Activated CD4-positive, alpha-beta T cell treated with anti-CD3 and anti-CD28 coated beads, Interleukin-2, amount 50 U/mL, for 48 hours (primary cell): Measurements from ENCODE around the gene CLTA.
A peak's percentile ranks its signal among the peaks of the same experiment; 100 is the strongest.
"Not testable (repeated sequence)": the region's sequence is repeated elsewhere in the genome, so short reads cannot be mapped to it uniquely, and the experiment has no call there.

Source experiments
- DNase-seq, 2 experiments: peaks; one replicate each; pipeline ENCODE4 v3.0.0-alpha.2; 2020

CLTA gene

DNA sequence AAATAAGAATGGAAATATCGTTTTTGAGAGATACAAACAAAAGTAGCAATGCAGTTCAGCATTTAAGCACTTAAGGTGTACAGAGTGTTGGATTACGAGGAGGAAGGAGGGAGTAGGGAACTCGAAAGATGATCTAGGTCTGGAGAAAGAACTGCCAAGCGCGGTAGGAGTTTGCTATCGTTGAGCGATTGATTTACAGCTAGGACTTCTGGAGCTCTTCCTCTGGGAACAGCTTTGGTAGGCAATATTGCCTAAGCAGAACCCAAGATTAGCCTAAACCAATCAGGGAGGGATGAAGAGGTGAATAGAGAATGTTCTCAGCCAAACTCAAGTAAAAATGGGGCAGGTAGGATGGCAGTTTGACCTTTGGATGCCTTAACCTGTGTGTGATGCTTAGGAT is 965 bp downstream of the CLTA start:
- DNase-seq, result no peak

DNA sequence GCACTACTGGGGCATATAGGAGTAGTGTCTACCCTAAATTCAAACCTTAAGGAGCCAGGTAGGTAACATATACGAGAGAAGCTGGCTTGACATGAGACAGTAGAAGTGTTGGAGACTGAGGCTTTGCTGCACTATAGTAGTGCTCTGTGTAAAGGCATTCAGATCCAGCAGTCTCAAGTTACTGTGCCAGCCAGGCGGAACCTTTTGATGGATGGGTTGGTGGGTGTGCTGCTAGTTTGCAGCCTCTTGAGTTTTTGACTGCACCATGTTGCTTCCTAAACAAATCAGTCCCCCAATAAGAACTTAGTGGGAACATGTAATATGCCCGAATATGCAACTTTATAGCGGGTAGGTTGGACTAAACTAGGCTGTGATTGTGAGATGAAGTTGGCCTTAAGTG is 1.5 kb downstream of the CLTA start:
- DNase-seq, result no peak

DNA sequence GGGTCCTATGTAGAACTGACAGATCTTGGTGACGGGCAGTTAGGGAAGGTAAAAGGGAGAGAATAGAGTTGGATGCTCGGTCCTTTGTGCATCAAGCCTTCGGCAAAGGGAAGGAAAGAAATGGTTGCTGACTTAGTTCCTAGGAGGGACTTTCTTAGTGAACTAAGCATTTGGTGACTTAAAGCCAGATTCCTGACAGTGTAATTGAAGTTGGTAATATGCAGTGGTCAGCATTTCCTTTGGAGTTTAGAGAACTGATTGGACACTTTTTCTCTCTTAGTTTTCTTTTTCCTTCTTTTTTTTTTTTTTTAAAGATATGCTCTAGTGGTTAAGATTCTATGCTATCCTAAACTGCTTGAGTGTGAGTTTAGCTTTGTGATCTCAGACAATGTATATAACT is 2.3 kb downstream of the CLTA start:
- DNase-seq, result no peak

DNA sequence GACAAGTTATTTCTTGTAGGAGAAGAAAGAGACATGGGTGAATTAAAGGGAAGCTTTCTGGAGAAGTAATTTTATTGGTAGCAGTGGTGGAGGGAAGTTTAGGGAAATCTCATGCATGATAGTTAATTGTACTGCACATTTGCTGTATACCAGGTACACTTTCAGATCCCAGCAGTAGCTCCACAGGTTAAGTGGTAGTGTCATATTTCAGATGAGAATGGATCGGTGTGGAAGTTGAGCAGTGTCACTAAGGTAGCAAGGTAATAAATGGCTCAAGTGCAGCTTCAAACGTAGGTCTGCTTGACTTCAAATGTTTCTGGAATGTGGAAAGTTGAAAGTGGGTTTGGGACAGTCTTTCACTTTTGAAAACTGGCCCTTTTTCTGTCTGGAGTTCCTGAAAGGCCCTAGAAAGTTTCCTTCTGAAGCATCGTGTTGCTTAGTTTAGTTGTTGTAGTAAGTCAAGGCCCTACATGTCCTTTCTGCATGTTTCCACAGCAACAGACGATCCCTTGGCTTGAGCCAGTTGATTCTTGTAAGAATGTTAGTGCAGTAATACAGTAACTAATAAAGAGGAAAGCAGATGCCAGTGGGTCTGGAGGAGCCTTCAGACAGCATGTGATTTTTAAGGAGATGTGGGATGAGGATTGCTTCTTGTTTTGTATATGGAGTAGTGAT is 3.7 kb downstream of the CLTA start:
- no peak for DNase-seq

DNA sequence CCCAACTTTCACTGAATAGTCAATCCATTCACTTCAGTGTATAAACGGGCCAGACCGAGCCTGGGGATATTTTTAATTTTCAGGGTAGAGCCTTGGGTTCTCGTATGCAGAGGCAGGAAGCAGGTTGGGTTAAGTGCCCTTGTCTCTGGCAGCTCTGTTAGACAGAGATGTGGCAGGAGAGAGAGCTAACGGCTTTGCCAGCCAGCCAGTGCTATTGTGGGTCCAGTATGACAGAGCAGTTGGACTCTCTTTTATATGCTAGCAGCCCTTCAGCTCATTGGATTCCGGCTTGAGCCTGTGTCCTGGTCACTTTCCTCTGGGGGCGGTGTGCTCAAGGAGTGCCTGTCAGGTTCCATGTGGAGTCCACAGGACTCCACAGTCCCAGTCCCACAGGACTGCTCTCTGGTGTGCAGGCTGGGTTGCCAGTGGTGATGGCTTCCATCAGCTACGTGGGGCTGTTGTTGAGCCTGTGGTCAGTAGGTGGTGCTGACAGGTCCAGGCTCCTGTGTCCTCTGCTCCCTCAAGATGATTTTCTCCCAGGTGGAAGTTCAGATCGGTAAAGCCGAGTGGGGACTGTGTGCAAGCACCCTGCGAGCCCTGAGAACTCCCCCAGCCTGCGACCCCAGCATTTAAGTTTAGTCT is 14.3 kb downstream of the CLTA start:
- no peak for DNase-seq

DNA sequence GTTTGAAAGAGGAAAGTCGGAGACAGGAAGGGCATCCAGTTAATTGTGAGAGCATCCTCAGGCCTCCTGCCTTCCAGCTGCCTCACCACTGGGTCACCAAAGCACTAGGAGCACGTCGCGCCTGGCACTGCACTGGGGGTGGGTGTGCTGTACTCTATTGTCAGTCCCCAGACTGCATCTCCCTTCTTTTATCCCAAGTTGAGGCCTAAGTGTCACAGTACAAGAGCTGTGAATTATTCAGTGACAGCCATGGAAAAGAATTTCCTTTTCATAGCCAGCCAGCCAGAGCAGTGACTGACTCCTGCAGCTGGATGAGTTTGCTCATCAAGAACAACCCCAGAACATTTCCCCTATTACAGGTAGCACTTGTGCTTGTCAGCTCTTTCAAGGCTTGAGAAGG is 16.3 kb downstream of the CLTA start:
- no peak for DNase-seq

DNA sequence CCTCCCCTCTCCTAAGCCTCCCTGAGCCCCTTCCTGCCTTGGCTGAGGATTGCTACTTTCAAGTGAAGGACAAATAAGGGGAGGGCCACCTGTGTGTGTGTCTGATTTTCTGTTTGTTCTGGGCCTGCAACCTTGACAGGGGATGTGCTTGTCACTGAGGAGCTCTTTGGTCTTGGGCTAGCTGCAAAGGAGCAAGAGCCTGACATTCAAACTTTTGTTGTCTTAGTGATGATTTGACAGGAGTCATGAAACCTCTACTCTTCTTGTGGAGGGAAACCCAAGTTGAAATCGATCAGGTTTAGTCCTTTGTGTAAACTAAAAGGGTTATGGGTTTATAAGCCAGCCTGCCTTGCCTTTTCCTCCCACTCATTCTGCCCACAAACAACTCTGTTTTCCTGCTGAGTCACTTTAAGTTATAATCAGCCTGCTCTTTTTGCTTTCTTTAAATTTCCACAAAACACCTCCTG is 16.9 kb downstream of the CLTA start:
- no peak for DNase-seq

DNA sequence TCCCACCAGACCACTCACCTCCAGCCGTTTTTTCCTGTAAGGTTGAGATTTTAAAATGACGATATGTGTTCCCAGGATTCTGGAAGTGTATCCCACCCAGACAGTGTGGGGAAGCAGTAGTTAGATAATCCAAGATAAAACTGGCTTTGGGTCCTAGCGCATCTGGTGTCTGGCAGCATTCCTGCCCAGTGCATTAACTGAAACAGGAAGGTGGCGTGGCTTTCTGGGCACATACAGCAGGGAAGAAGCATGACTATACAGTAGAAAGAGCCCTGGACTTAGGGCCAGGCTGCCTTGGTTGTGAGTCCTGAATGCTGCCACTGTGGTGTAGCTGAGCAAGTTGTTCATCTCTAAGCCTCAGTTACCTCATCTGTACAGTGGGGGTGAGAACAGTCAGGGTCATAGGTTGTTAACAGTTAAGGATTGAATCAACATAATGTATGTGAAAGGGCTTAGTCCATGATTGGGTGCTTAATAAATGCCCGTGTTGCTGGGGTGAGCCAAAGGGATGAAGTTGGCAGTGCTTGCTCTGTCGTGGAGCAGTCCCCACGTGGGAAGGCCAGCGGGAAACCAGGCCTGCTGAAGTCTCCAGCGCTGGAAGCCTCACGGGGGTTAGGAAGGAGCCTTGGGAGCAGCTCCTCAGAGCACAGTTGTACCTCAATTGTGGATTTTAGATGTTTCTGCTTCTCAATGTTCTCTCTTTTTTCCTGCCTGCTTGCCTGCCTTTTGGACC is 18.0 kb downstream of the CLTA start:
- no peak for DNase-seq

DNA sequence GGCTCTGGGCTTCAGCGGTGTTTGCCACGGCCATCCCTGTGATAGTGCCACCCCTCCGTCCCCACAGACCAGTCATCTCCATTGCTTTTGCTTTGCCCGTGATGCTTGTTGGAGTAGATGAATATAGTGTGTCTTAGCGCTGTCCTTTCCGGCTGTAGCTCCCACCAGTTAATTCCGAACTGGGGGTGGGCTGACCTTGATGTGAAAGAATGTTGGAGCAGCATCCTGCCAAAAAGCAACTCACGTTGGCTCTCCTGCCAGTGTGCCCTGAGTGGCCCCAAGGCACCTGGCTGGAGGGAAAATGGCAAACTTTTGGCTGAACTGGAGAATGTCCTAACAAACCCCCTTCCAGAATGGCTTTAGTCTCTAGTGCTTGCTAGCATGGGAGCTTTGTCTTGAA is 20.0 kb downstream of the CLTA start:
- no peak for DNase-seq

DNA sequence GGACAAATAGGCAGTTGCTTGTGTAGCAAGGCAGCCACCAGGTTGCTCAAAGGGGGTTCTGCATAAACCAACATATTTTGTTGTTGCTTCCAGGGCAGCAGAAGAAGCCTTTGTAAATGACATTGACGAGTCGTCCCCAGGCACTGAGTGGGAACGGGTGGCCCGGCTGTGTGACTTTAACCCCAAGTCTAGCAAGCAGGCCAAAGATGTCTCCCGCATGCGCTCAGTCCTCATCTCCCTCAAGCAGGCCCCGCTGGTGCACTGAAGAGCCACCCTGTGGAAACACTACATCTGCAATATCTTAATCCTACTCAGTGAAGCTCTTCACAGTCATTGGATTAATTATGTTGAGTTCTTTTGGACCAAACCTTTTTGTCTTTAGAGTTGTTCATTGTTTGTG is 20.8 kb downstream of the CLTA start:
- DNase-seq, result no peak

DNA sequence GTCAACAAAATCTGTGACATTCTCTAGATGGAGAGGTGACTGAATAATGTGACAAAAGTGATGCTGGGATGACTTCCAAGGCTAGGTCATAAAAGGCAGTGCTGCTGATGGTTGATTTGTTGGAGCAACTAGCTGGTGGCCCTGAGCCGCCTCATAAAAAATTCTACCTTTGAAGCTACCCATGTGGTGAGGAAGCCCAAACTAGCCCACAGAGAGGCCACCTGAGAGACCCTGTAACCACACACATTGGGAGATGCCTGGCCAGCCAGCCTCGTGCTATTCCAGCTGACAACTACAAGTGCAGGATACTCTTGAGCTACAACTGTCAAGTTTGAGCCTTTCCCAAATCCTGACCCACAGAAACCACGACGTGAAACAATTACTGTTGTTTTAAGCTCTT is 22.7 kb downstream of the CLTA start:
- DNase-seq, result no peak

DNA sequence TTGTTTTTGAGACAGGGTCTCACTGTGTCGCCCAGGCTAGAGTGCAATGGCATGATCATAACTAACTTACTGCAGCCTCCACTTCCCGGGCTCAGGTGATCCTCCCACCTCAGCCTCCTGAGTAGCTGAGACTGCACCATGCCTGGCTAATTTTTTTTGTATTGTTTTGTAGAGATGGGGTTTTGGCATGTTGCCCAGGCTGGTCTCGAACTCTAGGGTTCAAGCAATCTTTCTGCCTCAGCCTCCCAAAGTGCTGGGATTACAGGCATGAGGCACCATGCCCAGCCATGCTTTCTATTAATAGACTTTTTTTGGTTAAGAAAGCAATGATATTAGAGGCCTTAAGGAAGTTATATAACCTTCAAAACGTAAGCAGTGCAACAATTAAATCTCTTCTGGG is 23.3 kb downstream of the CLTA start:
- DNase-seq, result no peak

DNA sequence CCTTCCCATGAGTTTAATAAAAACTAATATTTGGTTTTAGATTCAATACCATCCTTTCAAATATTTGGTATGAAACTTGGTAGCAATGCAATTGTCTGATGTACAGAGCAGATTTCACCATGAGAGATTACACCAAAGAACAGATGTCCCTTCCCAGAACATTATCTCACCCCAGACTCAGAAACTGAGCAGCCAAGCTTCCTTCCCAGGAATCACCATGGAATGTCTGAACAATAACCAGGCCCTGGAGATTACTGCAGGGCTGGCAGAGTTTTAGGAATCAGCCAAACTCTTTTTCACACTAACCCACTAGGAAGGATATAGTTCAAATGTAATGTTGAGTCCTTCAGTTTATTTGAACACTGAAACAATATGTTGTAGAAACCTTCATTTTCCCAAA is 23.9 kb downstream of the CLTA start:
- no peak for DNase-seq

DNA sequence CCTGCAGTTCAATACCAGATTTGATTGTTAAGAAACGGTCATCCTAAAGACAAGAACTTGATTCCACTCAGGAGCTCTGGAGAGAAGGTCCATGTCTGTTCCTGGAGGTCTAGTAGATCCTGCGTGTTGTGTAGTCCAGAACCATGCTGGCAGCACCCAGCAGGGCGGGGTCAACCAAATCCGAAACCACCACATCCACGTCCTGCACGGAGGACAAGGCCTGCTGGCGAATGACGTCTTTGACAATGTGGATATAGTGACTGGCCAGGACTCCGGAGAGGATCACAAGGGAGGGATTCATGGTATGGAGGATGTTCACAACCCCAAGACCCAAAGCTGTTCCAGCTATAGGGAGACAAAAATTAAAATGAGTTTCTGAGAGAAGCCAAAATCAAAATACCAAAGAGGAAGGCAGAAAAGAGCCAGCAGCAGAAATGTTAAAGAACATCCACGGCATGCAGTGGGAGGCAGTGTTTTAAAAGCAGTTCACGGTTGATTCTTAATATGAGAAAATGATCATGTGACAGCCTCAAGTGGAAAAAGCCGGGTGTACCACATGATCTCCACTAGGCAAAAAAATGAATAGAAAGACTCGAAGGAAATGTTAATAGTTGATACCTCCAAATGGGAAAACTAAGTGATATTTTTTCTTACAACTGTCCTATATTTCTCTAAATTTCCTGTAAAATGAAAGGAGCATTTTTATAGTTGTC is 26.7 kb downstream of the CLTA start:
- no peak for DNase-seq

DNA sequence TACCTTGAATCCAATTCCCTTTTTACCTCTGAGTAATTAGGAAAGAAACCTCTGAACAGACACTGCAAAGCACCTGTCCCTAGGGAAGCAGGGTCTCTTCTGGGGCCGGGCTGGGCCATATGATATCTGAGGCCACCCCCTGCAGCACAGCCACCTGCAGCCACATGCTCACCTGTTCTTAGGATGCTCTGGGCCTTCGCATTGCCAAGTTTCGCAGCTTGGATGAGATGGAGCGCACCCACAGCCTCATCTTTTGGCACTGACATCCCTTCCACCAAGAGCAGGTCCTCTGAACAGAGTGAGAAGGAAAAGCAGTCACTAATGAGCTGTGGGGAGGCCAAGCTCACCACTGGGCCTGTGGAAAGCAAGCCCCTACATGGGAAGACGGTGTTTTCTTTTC is 27.3 kb downstream of the CLTA start:
- DNase-seq, result no peak

DNA sequence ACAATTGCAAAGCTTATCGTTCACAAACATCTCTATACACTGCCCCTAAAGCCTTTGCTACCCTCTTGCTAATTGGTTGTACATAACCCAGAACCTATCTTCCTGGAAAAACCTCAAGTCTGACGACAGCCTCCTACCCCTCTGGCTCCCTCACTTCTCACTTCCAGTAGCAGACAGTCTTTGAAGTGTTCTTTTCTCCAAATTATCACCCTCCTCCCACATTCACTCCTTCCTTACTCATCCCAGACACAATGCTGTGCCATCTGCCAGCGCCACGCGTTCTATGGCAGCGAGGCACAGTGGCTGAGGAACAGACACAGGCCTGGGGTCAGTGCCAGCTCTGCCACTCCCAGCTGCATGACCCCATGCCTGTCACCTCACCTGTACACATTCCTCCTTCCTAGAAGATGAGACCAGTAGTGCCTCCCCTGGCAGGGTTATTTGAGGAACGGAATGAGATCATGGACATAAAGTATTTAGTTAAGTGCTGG is 27.7 kb downstream of the CLTA start:
- DNase-seq, result peak in 1 of 2 experiments; percentile 11

DNA sequence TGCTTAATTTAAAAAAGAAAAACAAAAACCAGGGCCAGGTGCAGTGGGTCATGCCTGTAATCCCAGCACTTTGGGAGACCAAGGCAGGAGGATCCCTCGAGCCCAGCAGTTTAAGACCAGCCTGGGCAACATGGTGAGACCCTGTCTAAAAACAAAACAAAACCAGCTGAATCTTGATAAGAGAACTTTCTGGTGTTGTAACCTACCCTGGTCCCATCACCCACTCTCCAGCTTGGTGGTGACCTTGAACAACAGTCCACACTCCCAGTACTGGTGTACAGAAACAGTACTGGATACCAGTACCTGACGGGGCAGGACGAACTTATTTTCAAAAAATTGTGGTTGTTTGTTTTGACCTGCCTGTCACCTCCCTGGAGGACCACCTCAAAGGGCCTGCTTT is 30.9 kb downstream of the CLTA start:
- DNase-seq, result no peak

DNA sequence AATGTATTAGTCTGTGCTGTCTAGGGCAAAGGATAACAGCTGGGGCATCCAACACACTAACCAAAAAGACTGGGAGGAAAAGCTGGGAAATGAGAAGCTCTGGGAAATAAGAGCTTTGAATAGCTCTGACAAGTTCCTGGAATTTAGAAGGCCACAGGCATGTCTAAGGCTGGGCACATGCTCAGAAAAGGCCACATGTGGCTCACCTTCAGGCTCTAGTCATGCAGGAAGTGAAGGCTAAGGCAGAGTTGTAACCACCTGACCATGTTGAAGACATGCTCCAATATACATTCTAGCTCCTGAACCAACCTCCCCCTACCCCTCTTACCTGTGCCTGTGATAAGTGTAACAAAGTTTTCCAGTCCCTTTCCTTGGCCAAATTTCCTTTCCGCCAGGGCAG is 31.7 kb downstream of the CLTA start:
- DNase-seq, result no peak

DNA sequence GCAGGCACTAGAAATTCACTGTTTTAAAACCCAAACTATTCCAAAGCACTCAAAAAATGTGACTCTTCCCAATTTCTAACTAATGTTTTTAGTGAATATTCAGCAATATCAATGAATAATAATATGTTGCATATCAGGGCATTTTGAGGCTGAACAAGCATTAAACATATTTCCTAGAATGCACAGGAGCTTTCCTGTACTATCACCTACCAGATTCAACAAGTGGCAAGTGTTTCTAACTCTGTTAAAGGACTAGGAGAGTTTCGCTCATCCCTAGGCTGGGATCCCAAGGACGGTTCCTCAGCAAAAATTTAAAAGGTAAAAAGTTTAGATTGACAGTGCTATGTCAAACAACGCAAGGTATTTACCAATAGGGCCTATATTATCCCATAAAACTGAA is 46.5 kb downstream of the CLTA start:
- no peak for DNase-seq

DNA sequence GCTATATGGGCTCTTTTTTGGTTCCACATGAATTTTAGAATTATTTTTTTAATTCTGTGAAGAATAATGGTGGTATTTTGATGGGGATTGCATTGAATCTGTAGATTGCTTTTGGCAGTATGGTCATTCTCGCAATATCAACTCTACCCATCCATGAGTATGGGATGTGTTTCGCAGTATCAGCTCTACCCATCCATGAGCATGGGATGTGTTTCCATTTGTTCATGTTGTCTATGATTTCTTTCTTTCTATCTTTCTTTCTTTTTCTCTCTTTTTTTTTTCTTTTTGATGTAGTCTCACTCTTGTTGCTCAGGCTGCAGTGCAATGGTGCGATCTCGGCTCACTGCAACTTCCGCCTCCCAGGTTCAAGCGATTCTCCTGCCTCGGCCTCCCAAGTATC is 48.5 kb downstream of the CLTA start:
- DNase-seq, result not testable (repeated sequence)

DNA sequence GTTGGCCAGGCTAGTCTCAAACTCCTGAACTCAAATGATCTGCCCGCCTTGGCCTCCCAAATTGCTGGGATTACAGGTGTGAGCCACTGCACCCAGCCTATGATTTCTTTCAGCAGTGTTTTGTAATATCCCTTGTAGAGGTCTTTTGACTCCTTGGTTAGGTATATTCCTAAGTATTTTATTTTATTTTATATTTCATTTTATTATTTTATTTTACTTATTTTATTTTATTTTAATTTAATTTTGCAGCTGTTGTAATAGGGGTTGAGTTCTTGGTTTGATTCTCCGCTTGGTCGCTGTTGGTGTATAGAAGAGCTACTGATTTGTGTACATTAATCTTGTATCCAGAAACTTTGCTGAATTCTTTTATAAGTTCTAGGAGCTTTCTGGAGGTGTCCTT is 49.0 kb downstream of the CLTA start:
- not testable (repeated sequence) for DNase-seq

DNA sequence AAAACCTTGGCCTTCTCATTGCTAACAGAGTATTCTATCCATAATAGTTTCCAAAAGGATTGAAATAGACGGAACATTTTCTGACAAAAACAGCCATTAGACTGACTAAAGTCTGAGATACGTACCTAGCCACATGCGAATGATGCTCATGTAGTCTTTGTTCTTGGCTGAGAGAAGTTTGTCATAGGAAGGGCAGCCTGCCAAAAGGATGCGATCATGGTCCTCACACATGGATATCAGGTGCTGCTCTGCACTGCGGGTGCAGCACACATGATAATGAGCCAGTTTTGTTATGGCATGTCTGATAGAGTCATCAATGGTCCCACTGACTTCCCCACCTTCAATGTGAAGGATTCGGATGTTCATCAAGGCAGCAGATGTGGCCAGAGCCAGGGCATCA is 55.2 kb downstream of the CLTA start:
- no peak for DNase-seq

DNA sequence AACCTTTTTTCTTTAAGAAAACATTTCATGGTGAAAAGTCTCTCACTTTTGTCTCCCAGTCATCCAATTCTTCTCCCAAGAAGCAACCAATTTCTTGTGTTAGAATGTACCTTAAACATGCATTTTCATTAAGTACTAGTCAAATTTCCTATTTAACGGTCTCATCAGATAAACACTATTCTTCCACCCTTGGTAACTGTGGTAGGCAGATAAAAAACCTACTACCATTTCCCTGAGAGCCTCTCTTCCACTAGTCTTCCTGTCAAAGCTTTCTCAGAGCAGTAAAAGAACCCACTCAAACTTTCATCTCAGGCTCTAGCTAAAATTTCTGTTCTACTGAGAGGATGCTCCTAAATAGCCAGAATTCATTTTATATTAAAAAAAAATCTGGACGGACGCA is 56.6 kb downstream of the CLTA start:
- DNase-seq, result no peak
